GM06990 (cell line): ENCODE measurements around the gene CACNA1C.

ENCODE experiments used
- DNase-seq: peaks from one replicate; pipeline ENCODE4 v3.0.0-alpha.2; 2011; ENCODE audit not compliant: insufficient read length; ENCODE audit errors: extremely low read depth
- H3K27me3 ChIP-seq: replicated peaks from 2 replicates; pipeline ENCODE4 v1.6.0; 2011; ENCODE audit warnings: low read length; ENCODE audit not compliant: control insufficient read depth, insufficient read depth
- H3K36me3 ChIP-seq: 2 replicates; pipeline ENCODE4 v1.5.1; 2011; ENCODE audit warnings: low read length; ENCODE audit not compliant: control insufficient read depth, insufficient read depth
- H3K4me3 ChIP-seq: replicated peaks from 2 replicates; pipeline ENCODE4 v1.5.1; 2011; ENCODE audit warnings: low read depth, mild to moderate bottlenecking, control low read depth, low read length
- TF ChIP-seq, protein P1 (sequence below): IDR thresholded peaks from 2 replicates; pipeline ENCODE4 v1.5.1; 2011; ENCODE audit warnings: low read length, control low read depth, mild to moderate bottlenecking, inconsistent platforms; ENCODE audit not compliant: insufficient read depth, poor library complexity, severe bottlenecking

The CACNA1C gene

DNA sequence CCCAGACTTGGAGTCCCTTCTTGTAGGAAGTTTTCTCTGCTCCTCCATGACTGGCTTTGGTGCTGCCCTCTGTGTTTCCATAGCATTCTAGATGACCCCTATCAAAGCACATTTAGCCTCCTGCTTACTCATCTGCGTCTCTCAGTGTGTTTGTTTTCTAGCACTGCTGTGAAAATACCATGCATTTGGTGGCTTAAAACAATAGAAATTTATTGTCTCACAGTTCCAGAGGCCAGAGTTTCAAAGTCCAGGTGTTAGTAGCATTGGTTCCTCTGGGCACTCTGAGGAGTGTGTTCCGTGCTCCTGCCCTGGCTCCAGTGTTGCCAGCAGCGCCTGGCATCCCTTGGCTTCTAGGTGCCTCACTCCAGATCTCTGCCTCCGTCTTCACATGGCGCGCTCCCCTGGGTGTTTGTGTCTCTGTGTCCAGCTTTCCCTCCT lies 86.1 kb downstream of the CACNA1C start:
- H3K27me3 ChIP-seq: no peaks in the 10 kb centered on the region

DNA sequence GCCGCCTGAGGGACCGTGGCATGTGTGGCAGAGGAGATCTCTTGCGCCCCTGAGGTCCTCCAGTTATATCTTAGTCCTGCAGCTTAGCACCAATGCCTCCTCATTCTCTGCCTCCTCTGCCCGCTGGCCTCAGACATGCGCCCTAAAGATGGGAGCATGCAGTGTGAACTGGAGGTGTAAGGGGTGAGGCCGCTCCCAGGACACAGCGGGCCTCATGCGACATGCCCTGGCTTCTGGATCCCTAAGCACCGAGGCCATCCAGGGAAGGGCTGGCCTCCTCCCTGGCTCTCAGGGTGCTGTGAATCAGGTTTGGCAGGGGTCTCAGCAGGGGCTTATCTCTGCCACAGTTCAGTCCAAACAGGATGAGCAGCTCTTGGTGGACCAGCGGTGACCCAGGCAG lies 86.9 kb downstream of the CACNA1C start:
- no peaks in the 10 kb centered on the region for H3K36me3 ChIP-seq
- DNase-seq: no peak
- H3K27me3 ChIP-seq: no peaks in the 10 kb centered on the region
- TF ChIP-seq, protein P1, sequence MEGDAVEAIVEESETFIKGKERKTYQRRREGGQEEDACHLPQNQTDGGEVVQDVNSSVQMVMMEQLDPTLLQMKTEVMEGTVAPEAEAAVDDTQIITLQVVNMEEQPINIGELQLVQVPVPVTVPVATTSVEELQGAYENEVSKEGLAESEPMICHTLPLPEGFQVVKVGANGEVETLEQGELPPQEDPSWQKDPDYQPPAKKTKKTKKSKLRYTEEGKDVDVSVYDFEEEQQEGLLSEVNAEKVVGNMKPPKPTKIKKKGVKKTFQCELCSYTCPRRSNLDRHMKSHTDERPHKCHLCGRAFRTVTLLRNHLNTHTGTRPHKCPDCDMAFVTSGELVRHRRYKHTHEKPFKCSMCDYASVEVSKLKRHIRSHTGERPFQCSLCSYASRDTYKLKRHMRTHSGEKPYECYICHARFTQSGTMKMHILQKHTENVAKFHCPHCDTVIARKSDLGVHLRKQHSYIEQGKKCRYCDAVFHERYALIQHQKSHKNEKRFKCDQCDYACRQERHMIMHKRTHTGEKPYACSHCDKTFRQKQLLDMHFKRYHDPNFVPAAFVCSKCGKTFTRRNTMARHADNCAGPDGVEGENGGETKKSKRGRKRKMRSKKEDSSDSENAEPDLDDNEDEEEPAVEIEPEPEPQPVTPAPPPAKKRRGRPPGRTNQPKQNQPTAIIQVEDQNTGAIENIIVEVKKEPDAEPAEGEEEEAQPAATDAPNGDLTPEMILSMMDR: no peak
- H3K4me3 ChIP-seq: no peak overlapping the region

More for the DNA sequence above, 86.1 kb downstream of the CACNA1C start:
- TF ChIP-seq, protein P1: no peak
- DNase-seq: no peak
- Histone ChIP-seq H3K36me3 (no peaks in the 10 kb centered on the region), H3K4me3 (no peak overlapping the region)

DNA sequence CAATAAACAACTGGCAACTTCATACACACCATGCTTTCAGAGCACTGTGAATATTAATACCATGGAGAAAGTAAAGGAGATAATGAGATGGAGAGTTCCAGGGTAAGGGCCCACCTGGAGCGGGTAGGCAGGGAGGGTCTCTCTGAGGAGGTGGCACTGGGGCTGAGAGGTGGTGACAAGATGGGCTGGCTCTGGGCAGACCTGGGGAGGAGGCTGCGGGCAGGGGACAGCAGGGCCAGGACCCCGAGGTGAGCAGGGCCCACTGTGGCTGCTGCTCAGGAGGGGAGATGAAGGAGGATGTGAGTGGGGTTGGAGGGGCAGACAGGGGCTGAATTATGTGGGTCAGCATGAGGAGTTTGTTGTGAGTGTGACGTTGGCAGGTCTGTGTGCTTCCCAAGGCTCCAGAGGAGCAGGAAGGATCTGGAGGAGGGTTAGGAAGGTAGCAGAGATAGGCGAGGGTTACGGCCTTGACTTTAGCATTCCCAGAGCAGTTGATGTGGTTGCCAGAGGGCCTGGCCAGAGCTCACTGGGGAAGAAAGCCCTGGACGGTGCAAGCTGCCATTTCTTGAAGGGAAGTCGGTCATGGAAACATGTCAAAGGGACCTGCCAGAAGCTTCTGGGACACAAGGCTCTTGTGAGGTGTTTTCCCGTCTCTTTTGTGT lies 88.2 kb downstream of the CACNA1C start:
- DNase-seq: no peak
- no peaks in the 10 kb centered on the region for H3K27me3 ChIP-seq
- no peaks in the 10 kb centered on the region for H3K36me3 ChIP-seq
- TF ChIP-seq, protein P1: no peak
- no peak overlapping the region for H3K4me3 ChIP-seq

DNA sequence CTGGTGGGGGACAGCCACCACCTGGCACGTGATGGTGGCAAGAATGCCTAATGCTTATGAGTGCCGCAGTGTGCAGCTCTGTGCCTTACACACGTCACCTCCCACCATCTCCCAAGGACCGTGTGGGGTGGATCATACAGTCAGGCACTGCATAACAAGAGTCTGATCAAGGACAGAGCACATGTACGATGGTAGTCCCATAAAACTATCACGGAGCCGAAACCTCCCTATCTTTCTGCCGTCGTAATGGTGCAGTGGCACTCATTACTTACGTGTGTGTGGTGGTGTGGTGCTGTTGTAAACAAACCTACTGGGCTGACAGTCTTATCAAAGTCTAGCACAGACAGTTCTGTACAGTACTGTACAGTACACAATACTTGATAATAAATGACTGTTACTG lies 89.3 kb downstream of the CACNA1C start:
- TF ChIP-seq, protein P1: no peak

DNA sequence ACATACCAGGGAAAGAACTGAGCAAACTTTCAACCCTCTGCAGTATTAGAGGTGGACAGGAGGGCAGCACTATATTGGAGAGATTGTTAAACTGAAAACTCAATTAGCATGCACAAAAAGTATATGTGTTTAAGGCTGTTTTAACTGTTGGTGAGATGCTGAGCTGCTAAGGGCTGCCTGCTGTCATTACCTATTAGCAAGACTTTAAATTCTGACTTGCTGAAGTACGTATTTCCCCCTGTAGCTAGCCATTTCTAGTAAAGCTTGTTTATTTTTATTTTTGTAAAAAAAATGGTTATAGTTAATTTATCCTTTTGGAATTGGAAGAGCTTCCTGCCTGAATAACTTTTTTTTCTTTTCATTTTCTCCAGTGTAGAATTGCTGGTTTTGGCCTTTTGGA lies 92.2 kb downstream of the CACNA1C start:
- H3K4me3 ChIP-seq: no peak overlapping the region
- DNase-seq: no peak
- no peaks in the 10 kb centered on the region for H3K27me3 ChIP-seq
- TF ChIP-seq, protein P1: no peak
- H3K36me3 ChIP-seq: no peaks in the 10 kb centered on the region

More for the DNA sequence above, 89.3 kb downstream of the CACNA1C start:
- DNase-seq: no peak
- Histone ChIP-seq H3K4me3 (no peak overlapping the region), H3K27me3 (no peaks in the 10 kb centered on the region), H3K36me3 (no peaks in the 10 kb centered on the region)
